ENCODE measurements around the gene TBCCD1.
"Not testable (repeated sequence)": the region's sequence is repeated elsewhere in the genome, so short reads cannot be mapped to it uniquely, and the experiment has no call there.

Gene TBCCD1

GRCh38 chr3:186551387-186551786, 15.8 kb downstream of the TBCCD1 start:
- DNase-seq, result no peak

GRCh38 chr3:186549497-186549896, 17.6 kb downstream of the TBCCD1 start:
- no peak for DNase-seq

DNA sequence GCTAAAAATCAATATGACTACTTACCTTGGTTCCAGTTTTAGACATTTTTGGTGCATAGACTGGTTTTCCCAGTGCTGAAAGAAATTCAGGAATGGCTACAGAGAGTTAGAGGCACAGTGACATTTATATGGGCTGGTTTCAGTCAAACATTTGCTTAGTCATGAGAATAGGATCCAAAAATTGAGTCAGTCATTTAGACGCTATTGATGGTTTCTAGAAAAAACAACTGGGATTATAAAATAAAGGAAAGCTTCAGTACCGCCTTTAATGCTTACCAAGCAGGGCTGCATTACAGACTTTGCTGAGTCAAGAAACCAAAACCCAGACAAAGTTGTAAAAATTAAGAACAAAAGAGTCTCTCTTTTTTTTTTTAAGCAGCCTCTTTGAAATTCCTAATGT, 22.9 kb downstream of the TBCCD1 start, which contains the start of gene CRYGS:
CRYGS (minus strand) TSS at position 100 of the 400 bp plus-strand sequence; CDS start at position 46, 54 bp downstream.
- peak; percentile 20 for DNase-seq

DNA sequence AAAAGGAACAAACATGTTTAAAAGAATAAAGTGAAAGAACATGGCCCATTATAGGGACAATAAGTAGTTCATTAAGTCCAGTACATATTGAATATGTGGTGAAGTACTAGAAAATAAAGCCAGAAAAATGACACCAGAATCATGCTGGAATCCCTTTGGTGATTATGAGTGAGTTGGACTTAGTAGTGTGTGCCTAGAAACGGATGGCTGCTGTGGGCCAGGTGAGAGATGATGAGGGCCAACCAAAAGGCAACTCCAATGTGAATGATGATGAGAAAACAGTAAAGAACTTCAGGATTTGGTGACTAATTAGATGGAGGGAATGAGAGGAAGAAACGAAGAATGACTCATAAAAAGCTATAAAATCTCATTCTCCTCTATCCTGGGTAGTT, 26.3 kb downstream of the TBCCD1 start:
- DNase-seq, result peak; percentile 46

DNA sequence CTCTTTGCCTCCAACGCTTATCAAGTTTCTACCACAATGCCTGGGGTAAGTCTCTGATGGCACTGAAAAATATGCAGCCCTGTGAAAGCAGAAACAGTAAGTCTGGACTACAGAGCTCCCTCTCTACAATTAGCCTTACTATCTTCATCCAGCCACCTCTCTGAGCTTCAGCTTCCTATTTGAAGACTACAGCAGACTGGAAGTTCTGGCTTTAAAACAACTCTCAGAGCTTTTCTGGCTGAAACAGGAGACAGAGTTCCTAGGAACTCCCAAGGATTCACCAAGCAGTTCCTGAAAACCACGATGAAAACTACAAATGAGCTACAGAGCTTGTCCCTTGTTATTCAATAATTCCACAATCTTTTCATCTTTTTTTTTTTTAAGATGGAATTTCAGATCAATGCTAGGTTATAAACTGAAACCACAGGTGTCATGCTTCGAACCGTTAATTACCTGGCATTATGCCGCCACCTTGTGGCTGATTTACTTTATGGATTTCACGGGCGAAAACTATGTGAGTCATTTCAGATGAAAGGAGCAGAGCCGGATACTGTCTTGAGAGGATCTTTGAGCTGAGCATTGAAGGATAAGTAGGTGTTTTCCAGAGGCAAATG, 26.8 kb downstream of the TBCCD1 start:
- peak; percentile 76 for DNase-seq

DNA sequence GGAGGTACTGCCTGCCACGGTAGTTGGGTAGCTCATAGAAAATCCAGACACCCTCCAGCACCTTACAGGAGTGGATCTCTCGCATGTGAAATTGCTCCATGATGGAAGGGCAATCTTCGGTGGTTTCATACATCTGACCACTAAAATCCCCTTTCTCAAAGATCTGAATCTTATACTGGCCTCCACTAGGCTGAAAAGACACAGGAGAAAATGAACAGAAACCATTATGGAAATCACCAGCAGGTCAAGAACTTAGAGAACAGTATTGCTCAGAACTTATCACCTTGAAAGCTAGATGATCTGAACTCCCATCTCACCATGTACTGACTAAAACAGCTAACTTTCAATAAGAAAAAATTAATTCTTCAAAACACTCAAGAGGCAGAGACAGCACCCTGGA, 28.4 kb downstream of the TBCCD1 start:
- no peak for DNase-seq

DNA sequence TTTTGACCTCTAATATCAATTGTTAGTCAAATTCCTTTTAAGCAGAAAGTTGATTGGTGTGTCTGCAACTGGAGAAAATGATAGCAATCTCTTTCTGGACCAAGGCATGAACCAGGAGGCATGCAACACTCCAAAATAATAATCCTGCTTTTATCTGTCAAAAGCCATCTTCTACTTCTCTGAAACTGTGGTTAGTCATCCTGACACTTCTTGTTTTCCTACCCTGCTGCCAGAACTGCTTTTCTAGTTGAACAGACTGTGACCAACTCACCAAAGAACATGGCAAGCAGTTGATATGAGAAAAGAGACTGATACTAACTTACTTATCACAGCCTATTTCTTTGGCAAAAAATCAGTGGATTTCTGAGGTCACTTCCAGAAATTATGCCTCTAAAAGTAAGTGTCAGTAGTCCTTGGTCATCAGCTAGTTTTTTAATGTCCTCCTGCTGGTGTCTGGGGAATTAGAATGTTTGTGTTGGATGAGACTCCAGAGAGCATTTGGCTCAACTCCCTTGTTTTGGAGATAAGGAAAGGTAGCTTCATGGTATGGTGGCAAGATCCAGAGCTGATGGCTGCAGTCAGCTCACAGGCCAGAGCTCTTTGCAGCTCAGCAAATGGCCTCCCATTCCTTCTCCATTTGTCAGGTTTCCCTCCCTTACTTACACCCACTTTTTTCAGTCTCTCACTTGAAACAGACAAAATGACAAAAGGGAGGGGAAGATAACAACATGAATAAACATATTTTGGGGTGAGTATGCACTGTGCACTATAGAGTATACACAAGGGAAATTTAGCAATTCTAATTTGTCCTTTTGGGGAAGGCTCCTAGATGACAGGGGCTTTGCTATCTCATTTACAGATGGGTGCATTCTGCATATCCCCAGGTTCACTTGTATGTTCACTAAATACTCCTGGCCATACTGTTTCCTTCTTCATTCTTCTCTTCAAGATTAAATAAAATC, 30.0 kb downstream of the TBCCD1 start:
- no peak for DNase-seq

DNA sequence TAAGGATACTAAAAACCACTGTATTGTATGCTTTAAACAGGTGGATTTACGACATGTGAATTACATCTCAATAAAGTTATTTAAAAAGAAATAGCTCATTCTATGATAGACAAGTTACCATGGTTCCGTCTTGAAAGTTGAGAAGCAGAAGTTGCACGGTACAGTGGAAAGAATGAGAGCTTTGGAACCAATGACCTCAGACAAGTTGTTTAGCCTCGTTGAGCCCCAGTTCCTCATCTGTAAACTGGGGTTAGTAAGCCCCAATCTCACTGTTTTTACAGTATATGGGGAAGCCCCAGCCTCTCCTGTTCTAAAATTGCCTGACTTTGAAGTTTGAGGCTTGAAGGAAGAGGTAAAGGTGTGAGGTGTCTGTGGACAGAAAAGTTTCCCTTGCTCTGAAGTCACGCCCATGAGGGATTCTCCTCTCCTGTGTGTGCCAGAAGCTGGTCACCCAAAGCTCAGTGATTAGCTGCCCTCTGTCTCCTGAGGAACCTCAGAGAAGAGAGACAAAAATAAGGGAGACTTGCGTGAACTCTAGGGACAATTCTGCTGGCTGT, 32.9 kb downstream of the TBCCD1 start:
- no peak for DNase-seq

DNA sequence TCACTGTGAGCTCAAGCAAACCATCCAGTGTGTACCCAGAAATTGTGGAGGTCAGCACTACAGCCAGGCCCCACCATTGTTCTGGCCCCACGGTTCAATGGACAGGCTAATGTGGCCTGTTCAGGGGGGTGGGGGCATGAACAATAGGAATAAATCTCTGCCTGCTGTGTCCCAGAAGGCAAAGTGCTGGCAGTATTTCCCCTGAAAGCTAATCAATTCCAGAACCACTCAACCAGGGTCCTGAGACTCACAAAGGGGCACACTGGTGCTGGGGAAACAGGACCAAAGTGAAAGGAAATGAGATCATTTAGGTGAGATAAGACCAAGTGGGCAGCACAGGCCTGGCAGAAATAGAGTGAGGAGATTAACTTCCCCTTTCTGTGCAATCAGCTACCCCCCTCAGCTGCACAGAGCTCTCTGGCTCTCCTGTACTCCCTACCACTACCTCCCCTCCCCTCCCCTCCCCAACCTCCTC, 34.5 kb downstream of the TBCCD1 start:
- DNase-seq, result no peak

DNA sequence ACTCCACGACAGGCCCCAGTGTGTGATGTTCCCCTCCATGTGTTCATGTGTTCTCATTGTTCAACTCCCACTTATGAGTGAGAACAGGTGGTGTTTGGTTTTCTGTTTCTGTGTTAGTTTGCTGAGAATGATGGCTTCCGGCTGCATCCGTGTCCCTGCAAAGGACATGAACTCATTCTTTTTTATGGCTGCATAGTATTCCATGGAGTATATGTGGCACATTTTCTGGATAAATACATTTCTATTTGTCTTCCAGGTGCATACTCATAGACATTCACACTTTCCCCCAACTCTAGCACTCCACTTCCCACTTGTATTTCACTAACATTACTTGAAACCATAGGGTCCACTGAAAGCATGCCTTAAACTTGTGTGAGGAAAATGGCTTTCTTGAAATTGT, 35.4 kb downstream of the TBCCD1 start:
- not testable (repeated sequence) for DNase-seq

DNA sequence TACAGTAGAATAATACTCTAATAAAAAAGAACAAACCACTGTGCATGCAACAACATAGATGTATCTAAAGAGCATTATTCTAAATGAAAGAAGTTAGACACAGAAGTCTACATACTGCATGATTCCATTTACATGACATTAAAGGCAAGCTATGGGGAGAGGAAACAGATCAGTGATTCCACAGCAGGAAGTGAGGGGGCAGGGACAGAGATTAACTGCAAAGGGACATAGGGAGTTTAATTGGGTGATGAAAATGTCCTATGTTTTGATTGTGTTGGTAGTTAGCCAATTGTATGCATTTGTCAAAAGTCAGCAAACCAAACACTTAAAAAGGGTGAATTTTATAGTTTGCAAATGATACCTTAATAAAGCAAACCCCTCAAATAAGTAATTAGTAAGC, 36.7 kb downstream of the TBCCD1 start:
- peak; percentile 10 for DNase-seq

DNA sequence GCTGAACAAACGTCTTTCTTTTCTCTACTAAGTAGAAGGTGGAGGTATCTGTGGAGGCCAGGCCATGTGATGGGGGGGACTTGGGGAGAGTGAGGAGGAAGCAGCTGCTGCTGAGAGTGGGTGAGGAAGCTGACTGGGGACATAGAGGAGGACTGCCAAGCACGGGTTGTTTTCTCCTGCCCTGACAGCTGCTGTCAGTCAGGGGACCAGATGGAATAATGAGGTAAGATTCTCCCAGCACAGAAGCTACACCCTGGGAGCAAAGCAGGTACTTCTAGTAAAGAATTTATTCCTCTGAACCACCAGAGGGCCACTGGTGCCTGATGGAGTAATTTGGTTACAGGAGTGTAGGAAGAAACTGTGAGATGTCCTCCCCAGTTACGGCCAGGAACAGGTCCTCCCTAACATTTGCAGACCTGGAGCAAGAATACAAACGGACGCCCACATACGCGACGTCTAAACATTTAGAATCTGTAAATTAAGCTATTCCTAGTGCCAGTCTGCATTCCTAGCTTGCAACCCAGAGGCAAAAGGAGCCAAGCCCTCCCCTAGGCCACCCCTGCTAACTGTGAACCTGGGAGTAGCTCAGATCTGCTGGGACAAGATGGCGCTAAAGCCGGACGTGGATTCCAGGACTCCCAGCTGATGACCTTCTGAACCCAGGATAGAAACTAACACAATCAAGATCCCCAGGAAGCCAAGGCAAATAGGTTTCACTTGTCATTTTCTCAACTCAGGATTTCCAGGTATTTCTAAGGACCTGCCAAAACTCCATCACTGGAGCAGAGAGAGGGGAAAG, 37.7 kb downstream of the TBCCD1 start:
- no peak for DNase-seq

GRCh38 chr3:186526256-186526606, 40.9 kb downstream of the TBCCD1 start:
- no peak for DNase-seq

GRCh38 chr3:186525369-186526255, 41.5 kb downstream of the TBCCD1 start:
- DNase-seq, result no peak

- no peak for DNase-seq
These were observed 42.5 kb downstream of the TBCCD1 start for GRCh38 chr3:186524616-186525015.

DNA sequence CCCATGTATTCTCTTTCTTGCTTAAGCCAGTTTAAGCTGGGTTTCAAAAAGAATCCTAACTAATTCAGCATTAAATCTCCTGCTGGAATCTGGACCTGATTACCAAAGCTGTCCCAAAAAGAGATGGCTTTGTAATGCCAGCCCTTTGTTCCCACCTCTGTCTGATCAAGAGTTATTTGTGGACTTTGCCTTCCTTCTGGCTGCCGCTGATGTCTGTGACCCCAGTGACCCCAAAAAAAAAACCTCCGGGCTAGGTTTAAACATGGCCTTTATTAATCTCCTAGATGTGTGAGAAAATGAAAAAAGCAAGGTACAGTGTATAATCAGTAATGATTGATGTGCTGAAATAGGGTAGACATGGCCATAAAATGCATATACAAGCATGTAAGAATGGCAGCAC, 43.7 kb downstream of the TBCCD1 start:
- DNase-seq, result no peak

DNA sequence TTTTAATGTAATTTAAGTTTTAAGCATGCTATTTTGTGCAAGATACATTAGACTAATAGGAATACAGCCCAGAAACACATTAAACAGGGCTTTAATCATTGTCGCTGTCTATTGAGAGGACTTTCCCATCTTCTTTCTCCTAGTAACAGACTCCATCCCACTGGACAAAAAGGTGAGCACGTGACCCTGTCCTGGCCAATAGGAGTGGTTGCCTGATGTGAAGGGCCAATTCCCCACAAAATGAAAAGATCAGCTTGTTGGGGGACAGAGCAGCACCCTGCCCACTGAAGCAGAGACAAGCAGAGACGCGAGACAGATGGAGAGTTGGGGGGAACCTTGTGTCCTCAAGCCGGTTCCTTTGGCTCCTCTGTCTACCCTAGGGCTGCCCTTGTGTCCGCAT, 44.1 kb downstream of the TBCCD1 start:
- no peak for DNase-seq

GRCh38 chr3:186520957-186521842, 45.9 kb downstream of the TBCCD1 start:
- no peak for DNase-seq

DNA sequence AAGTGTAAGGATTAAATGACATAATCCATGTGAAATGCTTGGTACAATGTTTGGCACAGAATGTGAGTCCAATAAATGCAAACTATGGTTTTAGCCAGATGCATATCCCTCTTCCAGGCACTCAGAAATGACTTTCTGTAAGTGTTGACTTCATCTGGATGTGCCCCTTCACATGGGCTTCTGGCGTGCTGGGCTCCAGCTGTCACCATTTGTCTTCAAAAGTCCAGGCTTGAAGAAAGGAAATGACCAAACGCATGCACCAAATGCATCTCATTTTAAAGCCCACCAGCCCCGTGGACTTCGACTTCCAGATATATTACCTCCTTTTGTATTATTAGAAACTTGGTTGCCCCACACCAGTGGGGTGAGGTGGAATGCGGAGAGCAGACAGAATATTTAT, 46.7 kb downstream of the TBCCD1 start:
- DNase-seq, result no peak

GRCh38 chr3:186519021-186519658, 48.0 kb downstream of the TBCCD1 start:
- DNase-seq, result no peak
